Parathyroid adenoma (tissue), 2 donors: ENCODE results near the gene UBE2R2.
A peak's percentile ranks its signal among the peaks of the same experiment; 100 is the strongest.

Experiments
- H2AFZ ChIP-seq: fragments of 300-600 bp; sonication (generic); one replicate; pipeline ENCODE4 v1.7.0; 2017; ENCODE audit warnings: antibody characterized with exemption, mild to moderate bottlenecking
- H3K27ac ChIP-seq: fragments of 300-600 bp; sonication (generic); one replicate; pipeline ENCODE4 v1.7.0; 2017
- H3K27me3 ChIP-seq: fragments of 300-600 bp; sonication (generic); one replicate; pipeline ENCODE4 v1.7.0; 2017; ENCODE audit warnings: low read length; ENCODE audit not compliant: control insufficient read depth, insufficient read depth
- H3K36me3 ChIP-seq: fragments of 300-600 bp; sonication (generic); one replicate; pipeline ENCODE4 v1.7.0; 2017; ENCODE audit warnings: low read length; ENCODE audit not compliant: control insufficient read depth, insufficient read depth
- H3K4me1 ChIP-seq: fragments of 300-600 bp; sonication (generic); one replicate; pipeline ENCODE4 v1.7.0; 2017; ENCODE audit warnings: control low read depth
- H3K4me2 ChIP-seq: fragments of 300-600 bp; sonication (generic); one replicate; pipeline ENCODE4 v1.7.0; 2017; ENCODE audit warnings: low read length
- H3K4me3 ChIP-seq: fragments of 300-600 bp; sonication (generic); one replicate; pipeline ENCODE4 v1.7.0; 2017; ENCODE audit warnings: low read depth, low read length
- H3K79me2 ChIP-seq: fragments of 300-600 bp; sonication (generic); one replicate; pipeline ENCODE4 v1.7.0; 2017; ENCODE audit warnings: control low read depth
- H3K9ac ChIP-seq: fragments of 300-600 bp; sonication (generic); one replicate; pipeline ENCODE4 v1.7.0; 2017; ENCODE audit warnings: mild to moderate bottlenecking
- H3K9me3 ChIP-seq: fragments of 300-600 bp; sonication (generic); one replicate; pipeline ENCODE4 v1.7.0; 2017; ENCODE audit warnings: low read length; ENCODE audit not compliant: control insufficient read depth
- CTCF ChIP-seq: fragments of 300-600 bp; sonication (generic); IDR thresholded peaks from one replicate; pipeline ENCODE4 v1.7.0; 2017; ENCODE audit warnings: antibody characterized with exemption, mild to moderate bottlenecking
- donor health status: primary hyperparathyroidism.

Gene UBE2R2

GRCh38 chr9:33809506-33809905 lies 7.5 kb upstream of the UBE2R2 start:
- Histone ChIP-seq H3K27me3 (no peaks in the 10 kb centered on the region), H3K9ac (no peak overlapping the region), H3K4me3 (no peak overlapping the region), H3K36me3 (no peaks in the 10 kb centered on the region), H2AFZ (no peak overlapping the region), H3K27ac (no peak overlapping the region), H3K4me1 (no peaks in the 10 kb centered on the region), H3K9me3 (no peaks in the 10 kb centered on the region), H3K4me2 (no peak overlapping the region), H3K79me2 (no peaks in the 10 kb centered on the region)
- TF ChIP-seq CTCF: no peak

GRCh38 chr9:33813712-33814641 lies 3.0 kb upstream of the UBE2R2 start:
- H3K9me3 ChIP-seq: no peaks in the 10 kb centered on the region
- no peaks in the 10 kb centered on the region for H3K79me2 ChIP-seq
- no peak overlapping the region for H3K4me2 ChIP-seq
- no peak overlapping the region for H3K9ac ChIP-seq
- no peak overlapping the region for H3K27ac ChIP-seq
- no peak overlapping the region for H3K4me3 ChIP-seq
- H3K36me3 ChIP-seq: no peaks in the 10 kb centered on the region
- H3K27me3 ChIP-seq: no peaks in the 10 kb centered on the region
- no peak overlapping the region for H2AFZ ChIP-seq
- H3K4me1 ChIP-seq: no peaks in the 10 kb centered on the region
- peak; percentile 49 for TF ChIP-seq CTCF

- TF ChIP-seq CTCF: no peak
- Histone ChIP-seq H2AFZ (no peak overlapping the region), H3K4me2 (no peak overlapping the region), H3K9me3 (no peaks in the 10 kb centered on the region), H3K79me2 (peaks cover 5% of the 10 kb centered on the region), H3K27me3 (no peaks in the 10 kb centered on the region), H3K27ac (peak overlapping the region; percentile 83), H3K36me3 (no peaks in the 10 kb centered on the region), H3K9ac (no peak overlapping the region), H3K4me1 (peaks cover 2% of the 10 kb centered on the region), H3K4me3 (no peak overlapping the region)
Observed at GRCh38 chr9:33815781-33816180, 1.2 kb upstream of the UBE2R2 start.

- no peak for TF ChIP-seq CTCF
- H2AFZ ChIP-seq: peak overlapping the region; percentile 77
- no peaks in the 10 kb centered on the region for H3K36me3 ChIP-seq
- H3K9me3 ChIP-seq: no peaks in the 10 kb centered on the region
- H3K27ac ChIP-seq: peak overlapping the region; percentile 79
- H3K4me2 ChIP-seq: peak overlapping the region; percentile 90
- H3K9ac ChIP-seq: peak overlapping the region; percentile 89
- peaks cover 8% of the 10 kb centered on the region for H3K79me2 ChIP-seq
- H3K27me3 ChIP-seq: no peaks in the 10 kb centered on the region
- H3K4me1 ChIP-seq: peaks cover 2% of the 10 kb centered on the region
- H3K4me3 ChIP-seq: peak overlapping the region; percentile 82
Observed at GRCh38 chr9:33817327-33818166, 587 bp downstream of the UBE2R2 start.
